Neuronal stem cell (in vitro differentiated cells): ENCODE data around the gene ARHGAP33.

ENCODE experiments used
- DNase-seq: peaks from one replicate; pipeline ENCODE4 v3.0.0-alpha.2; 2013; ENCODE audit warnings: low spot score
- H2AFZ ChIP-seq: one replicate; pipeline ENCODE4 v1.6.1; 2013; ENCODE audit warnings: mild to moderate bottlenecking, low read length, inconsistent platforms
- H2AK5ac ChIP-seq: 2 replicates; pipeline ENCODE4 v1.6.1; 2013; ENCODE audit warnings: low read depth, mild to moderate bottlenecking, inconsistent platforms, low read length, moderate library complexity, mixed read lengths
- H2BK120ac ChIP-seq: 2 replicates; pipeline ENCODE4 v1.6.1; 2013; ENCODE audit warnings: low read depth, mild to moderate bottlenecking, inconsistent platforms, low read length, moderate library complexity, mixed read lengths
- H2BK12ac ChIP-seq: one replicate; pipeline ENCODE4 v1.6.1; 2013; ENCODE audit warnings: low read length, inconsistent platforms
- H2BK15ac ChIP-seq: 2 replicates; pipeline ENCODE4 v1.6.1; 2013; ENCODE audit warnings: mild to moderate bottlenecking, low read length, inconsistent platforms, mixed read lengths
- H2BK5ac ChIP-seq: one replicate; pipeline ENCODE4 v1.6.1; 2013; ENCODE audit warnings: inconsistent platforms, mild to moderate bottlenecking, low read length, moderate library complexity
- H3K14ac ChIP-seq: one replicate; pipeline ENCODE4 v1.6.1; 2013; ENCODE audit warnings: low read length, inconsistent platforms
- H3K18ac ChIP-seq: 2 replicates; pipeline ENCODE4 v1.6.1; 2013; ENCODE audit warnings: low read length, inconsistent platforms
- H3K23ac ChIP-seq: 2 replicates; pipeline ENCODE4 v1.6.1; 2013; ENCODE audit warnings: low read depth, mild to moderate bottlenecking, mixed read lengths, low read length, inconsistent platforms; ENCODE audit not compliant: poor library complexity
- H3K27ac ChIP-seq: replicated peaks from 3 replicates; pipeline ENCODE4 v1.5.1; 2013; ENCODE audit warnings: low read length, inconsistent platforms
- H3K27me3 ChIP-seq, 3 experiments: 2 replicates each; pipeline ENCODE4 v1.6.1; 2013; ENCODE audit warnings: low read length in 3 of 3, mild to moderate bottlenecking in 2 of 3, inconsistent platforms in 1 of 3, low read depth in 1 of 3, mixed read lengths in 1 of 3, moderate library complexity in 1 of 3; ENCODE audit not compliant: control insufficient read depth in 3 of 3, insufficient read depth in 3 of 3
- H3K36me3 ChIP-seq, 2 donors: replicated peaks in 1 of 2; 2 replicates each; pipeline ENCODE4 v1.6.1; 2013; ENCODE audit warnings: low read length in 2 of 2; ENCODE audit not compliant: control insufficient read depth in 2 of 2, insufficient read depth in 2 of 2
- H3K4ac ChIP-seq: 2 replicates; pipeline ENCODE4 v1.6.1; 2013; ENCODE audit warnings: inconsistent platforms, mild to moderate bottlenecking, low read length, moderate library complexity
- H3K4me1 ChIP-seq, 2 donors: 1 replicate in 1 of 2; 2 replicates in 1 of 2; pipeline ENCODE4 v1.6.1; 2013; ENCODE audit warnings: low read length in 2 of 2, low read depth in 1 of 2; ENCODE audit not compliant: control insufficient read depth in 2 of 2, insufficient read depth in 1 of 2
- H3K4me2 ChIP-seq: one replicate; pipeline ENCODE4 v1.6.1; 2013; ENCODE audit warnings: mild to moderate bottlenecking, low read length, inconsistent platforms; ENCODE audit not compliant: insufficient read depth, poor library complexity, severe bottlenecking
- H3K4me3 ChIP-seq, 2 donors: 2 replicates each; pipeline ENCODE4 v1.5.1; 2013; ENCODE audit warnings: low read length in 2 of 2, mild to moderate bottlenecking in 2 of 2, inconsistent platforms in 1 of 2, moderate library complexity in 1 of 2
- H3K79me1 ChIP-seq: one replicate; pipeline ENCODE4 v1.6.1; 2013; ENCODE audit warnings: low read depth, mild to moderate bottlenecking, inconsistent platforms, low read length, moderate library complexity
- H3K9ac ChIP-seq: one replicate; pipeline ENCODE4 v1.6.1; 2013; ENCODE audit warnings: mild to moderate bottlenecking, low read depth, low read length, inconsistent platforms; ENCODE audit not compliant: poor library complexity
- H3K9me3 ChIP-seq, 2 donors: replicated peaks in 1 of 2; 2 replicates each; pipeline versions ENCODE3 to v1.6.1; 2013; ENCODE audit warnings: low read length in 2 of 2, mild to moderate bottlenecking in 2 of 2, inconsistent platforms in 1 of 2, low read depth in 1 of 2, mixed read lengths in 1 of 2, moderate library complexity in 1 of 2; ENCODE audit not compliant: control insufficient read depth in 2 of 2, insufficient read depth in 1 of 2
- H4K8ac ChIP-seq: one replicate; pipeline ENCODE4 v1.6.1; 2013; ENCODE audit warnings: low read depth, mild to moderate bottlenecking, inconsistent platforms, low read length, moderate library complexity
- H4K91ac ChIP-seq: one replicate; pipeline ENCODE4 v1.6.1; 2013; ENCODE audit warnings: low read length, low read depth, mild to moderate bottlenecking, inconsistent platforms; ENCODE audit not compliant: poor library complexity
- WGBS, 2 donors: extraction: QIAGEN DNeasy Blood & Tissue Kit; methylation state at CpG; one replicate each; pipeline ENCODE4 v1.1.7; 2013; ENCODE audit warnings: missing lambda C conversion rate in 2 of 2, mixed read lengths in 1 of 2; ENCODE audit not compliant: insufficient read length in 2 of 2, insufficient replicate concordance in 1 of 2; ENCODE audit errors: extremely low coverage in 2 of 2; 5-methylcytosine and 5-hydroxymethylcytosine counted together

Gene ARHGAP33

DNA sequence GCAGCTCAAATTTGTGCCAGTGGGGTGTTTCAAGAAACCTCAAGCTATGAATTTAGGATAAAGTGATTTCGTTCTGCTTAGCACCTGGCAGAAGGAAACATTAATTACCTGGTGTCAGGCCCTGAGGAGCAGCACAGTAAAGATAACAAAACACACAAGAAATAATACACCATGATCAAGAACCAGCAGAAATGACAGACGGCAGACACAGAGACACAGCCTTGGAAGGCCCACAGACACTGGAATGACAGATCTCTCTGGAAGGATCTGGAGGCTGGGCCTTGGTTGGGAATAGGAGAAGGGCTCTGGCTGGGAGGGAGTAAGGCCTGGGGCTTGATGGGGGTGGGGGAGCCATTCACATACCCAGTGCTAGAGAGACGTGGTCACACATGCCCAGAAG is 26.5 kb downstream of the ARHGAP33 start:
- no peak for DNase-seq
- Histone ChIP-seq H2BK12ac (no peak overlapping the region), H3K79me1 (peaks cover 8% of the 10 kb centered on the region), H4K8ac (no peak overlapping the region), H3K36me3 (no peaks in the 10 kb centered on the region), H3K27ac (no peak overlapping the region), H2BK5ac (no peak overlapping the region), H3K4me2 (no peak overlapping the region), H2AK5ac (no peak overlapping the region), H3K14ac (no peak overlapping the region), H3K18ac (no peak overlapping the region), H2BK15ac (no peak overlapping the region), H4K91ac (no peak overlapping the region), H3K4ac (no peak overlapping the region), H2BK120ac (no peak overlapping the region), H3K9ac (no peak overlapping the region), H2AFZ (no peak overlapping the region), H3K4me3 (no peak overlapping the region), H3K4me1 (peaks cover 3 to 8% of the 10 kb centered on the region in 2 donors), H3K27me3 (peaks cover 6 to 31% (median 12%) of the 10 kb centered on the region in 3 experiments), H3K23ac (no peak overlapping the region), H3K9me3 (no peaks in the 10 kb centered on the region)
- WGBS, 2 donors = no CpG with 5 or more reads among the region's 3 CpGs

DNA sequence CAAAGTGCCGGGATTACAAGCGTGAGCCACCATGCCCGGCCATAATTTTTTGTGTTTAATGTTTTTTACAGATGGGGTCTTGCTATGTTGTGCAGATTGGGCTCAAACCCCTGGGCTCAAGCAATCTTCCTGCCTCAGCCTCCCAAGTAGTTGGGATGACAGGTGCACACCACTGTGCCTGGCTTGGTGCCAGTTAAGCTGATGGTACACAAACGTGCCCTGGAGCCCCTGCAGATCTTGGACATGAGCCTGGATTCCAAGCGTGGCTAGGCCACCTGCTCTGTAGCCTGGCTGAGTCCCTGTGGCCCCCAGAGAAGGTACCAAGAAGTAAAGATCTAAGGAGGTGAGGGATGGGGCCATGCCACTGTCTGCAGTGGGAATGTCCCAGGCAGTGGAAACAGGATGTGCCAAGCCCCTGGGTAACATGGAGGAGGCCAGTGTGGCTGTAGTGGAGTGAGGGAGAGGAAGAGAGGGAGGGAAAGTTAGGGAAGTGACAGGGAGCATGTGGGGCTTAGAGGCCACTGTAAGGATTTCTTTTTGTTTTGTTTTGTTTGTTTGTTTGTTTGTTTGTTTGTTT is 30.2 kb downstream of the ARHGAP33 start:
- H2BK5ac ChIP-seq = no peak overlapping the region
- H3K23ac ChIP-seq = no peak overlapping the region
- no peak overlapping the region for H3K4me2 ChIP-seq
- no peak overlapping the region for H4K91ac ChIP-seq
- no peak overlapping the region for H4K8ac ChIP-seq
- H3K79me1 ChIP-seq = peaks cover 4% of the 10 kb centered on the region
- H3K4ac ChIP-seq = no peak overlapping the region
- no peak overlapping the region for H2AFZ ChIP-seq
- peaks cover 0 to 8% (median 0%) of the 10 kb centered on the region in 3 experiments for H3K27me3 ChIP-seq
- no peak overlapping the region for H2BK120ac ChIP-seq
- H3K36me3 ChIP-seq = no peaks in the 10 kb centered on the region
- H2BK15ac ChIP-seq = no peak overlapping the region
- no peaks in the 10 kb centered on the region for H3K4me1 ChIP-seq
- no peak overlapping the region for H3K27ac ChIP-seq
- H2AK5ac ChIP-seq = no peak overlapping the region
- no peaks in the 10 kb centered on the region for H3K9me3 ChIP-seq
- H3K18ac ChIP-seq = no peak overlapping the region
- H2BK12ac ChIP-seq = no peak overlapping the region
- no peak overlapping the region for H3K14ac ChIP-seq
- no peak overlapping the region for H3K9ac ChIP-seq
- WGBS, 2 donors = no CpG with 5 or more reads among the region's 5 CpGs
- DNase-seq = no peak
- peak overlapping the region in 1 of 2 donors; percentile 58 for H3K4me3 ChIP-seq

DNA sequence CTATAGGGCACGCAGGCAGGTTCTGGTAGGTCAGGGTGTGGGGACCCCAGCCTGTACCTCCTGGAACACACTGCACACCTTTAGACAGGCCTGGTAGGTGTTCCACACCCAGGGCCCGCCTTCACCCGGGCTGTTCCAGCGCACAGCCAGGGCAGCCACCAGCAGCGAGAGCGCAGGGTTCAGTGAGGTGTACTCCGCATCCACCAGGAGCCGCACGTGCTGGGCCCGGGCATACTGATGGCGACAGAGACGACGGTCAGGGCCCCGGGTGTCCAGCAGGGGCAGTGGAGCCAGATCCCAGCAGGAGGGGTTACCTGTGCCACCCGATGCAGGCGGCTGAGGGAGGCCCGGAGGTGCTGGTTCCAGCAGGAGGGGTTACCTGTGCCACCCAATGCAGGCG is 31.2 kb downstream of the ARHGAP33 start:
- DNase-seq = no peak
- no peak overlapping the region for H3K4me2 ChIP-seq
- H3K79me1 ChIP-seq = peaks cover 4% of the 10 kb centered on the region
- H4K8ac ChIP-seq = no peak overlapping the region
- H3K14ac ChIP-seq = peak overlapping the region; percentile 50
- no peak overlapping the region for H2AFZ ChIP-seq
- H2BK15ac ChIP-seq = peak overlapping the region; percentile 54
- no peak overlapping the region for H2BK12ac ChIP-seq
- H3K4me1 ChIP-seq = no peaks in the 10 kb centered on the region
- H3K27ac ChIP-seq = no peak overlapping the region
- H3K9me3 ChIP-seq = no peaks in the 10 kb centered on the region
- H3K9ac ChIP-seq = no peak overlapping the region
- no peak overlapping the region for H3K4ac ChIP-seq
- H3K23ac ChIP-seq = no peak overlapping the region
- H2BK120ac ChIP-seq = no peak overlapping the region
- no peak overlapping the region for H4K91ac ChIP-seq
- H3K36me3 ChIP-seq = no peaks in the 10 kb centered on the region
- H3K4me3 ChIP-seq = peak overlapping the region in 1 of 2 donors; percentile 24
- H3K18ac ChIP-seq = no peak overlapping the region
- no CpG with 5 or more reads among the region's 18 CpGs for WGBS, 2 donors
- H3K27me3 ChIP-seq = peaks cover 0 to 9% (median 0%) of the 10 kb centered on the region in 3 experiments
- H2AK5ac ChIP-seq = peak overlapping the region; percentile 78
- H2BK5ac ChIP-seq = peak overlapping the region; percentile 61

DNA sequence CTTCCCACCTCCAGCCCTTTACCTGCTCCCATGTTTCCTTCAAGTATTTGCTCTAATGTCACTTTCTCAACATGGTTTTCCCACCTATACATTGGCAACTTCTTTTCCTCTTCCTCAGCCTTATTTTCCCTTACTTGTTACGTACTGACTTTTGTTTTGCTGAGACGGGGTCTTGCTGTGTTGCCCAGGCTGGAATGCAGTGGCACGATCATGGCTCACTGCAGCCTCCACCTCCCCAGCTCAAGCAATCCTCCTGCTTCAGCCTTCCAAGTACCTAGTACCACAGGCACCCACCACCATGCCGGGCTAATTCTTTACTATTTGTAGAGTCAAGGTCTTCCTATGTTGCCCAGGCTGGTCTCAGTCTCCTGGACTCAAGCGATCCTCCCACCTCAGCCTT is 32.3 kb downstream of the ARHGAP33 start:
- Histone ChIP-seq H2AFZ (no peak overlapping the region), H3K9ac (no peak overlapping the region), H3K4me1 (no peaks in the 10 kb centered on the region), H3K18ac (no peak overlapping the region), H2BK12ac (no peak overlapping the region), H3K9me3 (no peaks in the 10 kb centered on the region), H2BK15ac (no peak overlapping the region), H2BK5ac (no peak overlapping the region), H3K4me3 (no peak overlapping the region), H4K91ac (no peak overlapping the region), H3K4ac (no peak overlapping the region), H3K14ac (no peak overlapping the region), H3K4me2 (no peak overlapping the region), H3K23ac (no peak overlapping the region), H3K36me3 (no peaks in the 10 kb centered on the region), H2AK5ac (no peak overlapping the region), H3K79me1 (peaks cover 4% of the 10 kb centered on the region), H3K27me3 (peaks cover 0 to 12% (median 0%) of the 10 kb centered on the region in 3 experiments), H4K8ac (no peak overlapping the region), H2BK120ac (no peak overlapping the region), H3K27ac (no peak overlapping the region)
- no peak for DNase-seq
- WGBS, 2 donors = no CpG with 5 or more reads among the region's 5 CpGs
